ENCODE data around the gene MRPS2.
A peak's percentile ranks its signal among the peaks of the same experiment; 100 is the strongest.

The MRPS2 gene

GRCh38 chr9:135463140-135463539 is 37.3 kb upstream of the MRPS2 start:
- TF ChIP-seq CTCF (conservative IDR thresholded peaks at IDR 0.05; ENCODE audit: low read length), result no peak
- DNase-seq (ENCODE audit: low read depth), result peak; percentile 18
- H3K4me3 ChIP-seq (ENCODE audit: low read length), result no peak overlapping the region

DNA sequence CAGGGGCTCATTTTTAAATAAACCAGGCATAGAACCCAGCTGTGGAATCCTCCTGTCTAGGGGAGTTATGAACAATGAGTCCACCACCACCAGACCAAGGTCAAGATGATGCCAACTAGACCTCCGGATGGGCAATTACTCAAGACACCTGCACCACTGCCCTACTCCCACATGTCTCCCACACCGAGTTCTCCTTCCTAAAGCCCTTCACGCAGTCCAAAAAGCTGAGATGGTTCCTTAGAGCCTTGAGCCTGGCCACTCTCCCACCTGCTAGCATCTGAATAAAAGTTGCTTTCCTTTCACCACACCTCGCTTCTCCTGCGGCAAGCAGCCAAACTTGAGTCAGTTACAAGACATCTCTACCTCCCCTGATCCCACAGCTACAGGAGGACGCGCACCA is 36.3 kb upstream of the MRPS2 start:
- DNase-seq (ENCODE audit: low read depth), result no peak
- TF ChIP-seq CTCF (conservative IDR thresholded peaks at IDR 0.05; ENCODE audit: low read length), result no peak
- no peak overlapping the region for H3K4me3 ChIP-seq (ENCODE audit: low read length)

- TF ChIP-seq CTCF (conservative IDR thresholded peaks at IDR 0.05; ENCODE audit: low read length), result no peak
- peak; percentile 48 for DNase-seq (ENCODE audit: low read depth)
- H3K4me3 ChIP-seq (ENCODE audit: low read length), result peak overlapping the region; percentile 27
Observed at GRCh38 chr9:135468854-135469521, 31.5 kb upstream of the MRPS2 start.

DNA sequence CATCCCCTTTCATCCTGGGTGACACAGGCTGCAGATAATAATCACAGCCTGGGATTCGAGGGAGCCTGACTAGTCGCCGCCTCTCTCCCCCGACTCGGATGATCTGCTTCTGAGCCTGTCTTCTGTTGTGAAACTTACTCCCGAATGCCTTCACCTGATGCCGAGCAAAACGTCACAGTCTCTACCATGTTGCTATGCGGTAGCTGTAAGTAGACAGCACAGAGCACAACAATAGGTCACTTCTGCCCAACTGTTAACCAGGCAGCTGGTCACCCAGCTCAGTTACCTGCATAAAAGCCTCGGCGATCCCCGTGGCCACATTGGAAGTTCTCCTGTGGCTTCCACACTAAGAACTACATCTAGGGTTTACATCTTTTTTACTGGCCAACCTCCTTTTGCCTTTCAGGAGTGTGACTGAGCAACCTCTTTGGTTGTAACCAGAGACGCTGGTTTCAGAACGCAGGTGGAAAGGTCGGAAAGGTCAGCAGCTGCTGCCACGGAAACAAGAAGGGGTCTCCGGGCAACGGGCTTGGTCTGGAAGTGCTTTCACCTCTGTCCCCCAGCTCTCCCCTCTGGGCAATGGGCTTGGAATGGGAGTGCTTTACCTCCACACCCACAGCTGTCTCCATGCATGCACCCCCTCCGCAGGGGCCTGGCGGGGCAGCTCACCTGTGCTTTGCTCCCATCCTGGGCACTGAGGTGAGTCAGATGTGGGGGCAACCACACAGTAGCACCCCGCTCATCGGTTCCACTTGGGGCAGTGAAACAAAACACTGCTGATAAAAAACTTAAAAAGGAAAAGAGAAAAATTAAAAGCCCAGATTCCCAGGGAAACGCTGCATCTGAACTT is 28.5 kb upstream of the MRPS2 start:
- DNase-seq (ENCODE audit: low read depth), result no peak
- no peak for TF ChIP-seq CTCF (conservative IDR thresholded peaks at IDR 0.05; ENCODE audit: low read length)
- H3K4me3 ChIP-seq (ENCODE audit: low read length), result no peak overlapping the region

GRCh38 chr9:135473972-135474543 is 26.4 kb upstream of the MRPS2 start:
- H3K4me3 ChIP-seq (ENCODE audit: low read length), result no peak overlapping the region
- no peak for DNase-seq (ENCODE audit: low read depth)
- no peak for TF ChIP-seq CTCF (conservative IDR thresholded peaks at IDR 0.05; ENCODE audit: low read length)

- peak; percentile 13 for TF ChIP-seq CTCF (conservative IDR thresholded peaks at IDR 0.05; ENCODE audit: low read length)
- no peak overlapping the region for H3K4me3 ChIP-seq (ENCODE audit: low read length)
- no peak for DNase-seq (ENCODE audit: low read depth)
Observed at GRCh38 chr9:135474915-135475314, 25.6 kb upstream of the MRPS2 start.

Measured in AG10803 (cell line).